Measurements from ENCODE around the gene C5orf46.
"Not testable (repeated sequence)": the region's sequence is repeated elsewhere in the genome, so short reads cannot be mapped to it uniquely, and the experiment has no call there.

Gene C5orf46

DNA sequence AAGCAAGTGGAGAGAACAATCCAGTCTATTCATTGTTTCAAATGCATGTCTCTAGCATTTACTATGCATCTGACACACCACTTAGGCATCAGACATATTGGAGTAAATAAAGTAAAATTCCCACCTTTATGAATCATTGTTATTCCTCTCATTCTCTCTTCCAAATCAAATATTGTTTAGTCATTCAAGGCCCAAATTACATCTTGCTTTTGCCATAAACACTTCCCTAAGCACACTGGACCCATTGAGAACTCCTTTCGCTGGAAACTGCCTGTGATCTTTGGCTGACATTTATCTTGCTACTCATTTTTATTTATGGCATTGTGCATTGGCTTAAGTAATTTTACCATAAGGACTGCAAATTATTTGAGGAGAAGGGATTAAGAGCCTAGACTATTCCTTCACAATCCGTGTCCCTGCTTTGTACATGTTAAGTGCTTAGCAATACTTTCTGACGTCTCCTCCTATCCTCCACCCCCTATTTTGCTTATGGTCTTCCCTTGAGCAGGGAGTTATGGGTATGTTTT, 7.4 kb downstream of the C5orf46 start:
- in situ Hi-C loops (cut with MboI; ENCODE audit: low sequenced_read_pairs), result no loop called here

DNA sequence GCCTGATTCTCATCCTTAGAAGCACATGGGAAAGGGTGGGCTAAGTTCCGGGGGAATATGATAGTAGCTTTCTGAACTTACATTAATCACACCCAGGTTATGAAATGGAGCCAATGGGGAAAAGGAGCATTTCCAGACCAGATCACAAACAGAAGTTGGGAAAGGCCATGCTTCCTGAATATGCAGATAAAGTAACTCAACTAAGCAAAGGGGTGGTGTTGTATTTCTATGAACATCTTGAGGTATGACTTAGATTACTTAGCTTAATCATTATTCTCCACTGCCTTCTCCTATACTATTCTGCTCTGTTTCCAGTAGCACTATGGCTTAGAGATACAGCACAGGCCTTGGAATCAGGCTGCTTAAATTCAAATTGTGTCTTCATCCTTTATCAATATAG, 10.5 kb downstream of the C5orf46 start:
- in situ Hi-C loops (cut with MboI; ENCODE audit: low sequenced_read_pairs), result no loop called here

GRCh38 chr5:147893820-147894219, 12.5 kb downstream of the C5orf46 start:
- in situ Hi-C loops (cut with MboI; ENCODE audit: low sequenced_read_pairs), result no loop called here

DNA sequence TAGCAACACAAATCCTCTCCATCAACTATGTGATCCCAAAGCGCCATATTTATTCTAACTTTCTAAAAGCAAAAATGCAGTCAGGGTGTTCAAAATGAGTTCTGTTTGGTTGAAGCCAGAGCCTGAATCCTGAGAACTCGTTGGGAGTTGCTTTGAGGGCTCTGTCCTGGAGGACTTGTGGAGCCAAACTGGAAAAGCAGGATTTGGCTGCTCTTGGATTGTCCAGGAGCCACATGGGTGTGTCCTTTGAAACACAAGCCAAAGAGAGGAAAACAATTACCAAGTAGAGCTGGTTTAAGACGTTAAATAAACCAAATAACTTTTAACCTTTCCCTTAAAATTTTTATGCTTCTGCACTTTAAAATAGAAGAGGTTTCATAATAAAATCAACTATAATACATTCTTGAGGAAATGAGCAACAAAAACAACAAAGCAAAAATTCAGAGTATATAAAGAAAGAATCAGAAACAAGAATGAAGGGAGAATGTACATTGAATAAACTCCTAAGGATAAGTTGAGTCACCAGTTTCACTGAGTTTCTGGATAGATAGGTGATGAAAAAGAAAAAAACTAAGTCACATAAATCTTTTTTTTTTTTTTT, 13.5 kb downstream of the C5orf46 start:
- in situ Hi-C loops (cut with MboI; ENCODE audit: low sequenced_read_pairs), result no loop called here

DNA sequence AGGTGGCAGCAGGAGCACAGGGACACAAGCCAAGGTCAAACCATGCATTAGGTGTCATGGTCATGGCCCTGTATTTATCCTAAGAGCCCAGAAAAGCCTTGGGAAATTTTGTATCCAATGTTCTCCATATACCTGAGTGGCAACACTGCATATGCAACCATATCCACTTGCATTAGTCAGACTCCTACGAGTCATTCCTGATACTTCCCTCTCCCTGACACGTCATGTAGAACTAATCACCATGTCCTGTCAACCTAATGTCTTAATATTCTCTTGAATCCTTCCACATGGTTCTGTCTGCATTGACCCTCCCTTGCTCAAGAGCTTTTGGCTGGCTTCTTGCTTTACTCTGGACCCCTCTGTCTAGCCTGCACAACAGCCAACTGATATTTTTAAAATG, 18.4 kb downstream of the C5orf46 start:
- in situ Hi-C loops (cut with MboI; ENCODE audit: low sequenced_read_pairs), result loop anchor here (10.0 kb wide), 1 partner anchor 47 kb away; no protein-coding TSS in a partner anchor

DNA sequence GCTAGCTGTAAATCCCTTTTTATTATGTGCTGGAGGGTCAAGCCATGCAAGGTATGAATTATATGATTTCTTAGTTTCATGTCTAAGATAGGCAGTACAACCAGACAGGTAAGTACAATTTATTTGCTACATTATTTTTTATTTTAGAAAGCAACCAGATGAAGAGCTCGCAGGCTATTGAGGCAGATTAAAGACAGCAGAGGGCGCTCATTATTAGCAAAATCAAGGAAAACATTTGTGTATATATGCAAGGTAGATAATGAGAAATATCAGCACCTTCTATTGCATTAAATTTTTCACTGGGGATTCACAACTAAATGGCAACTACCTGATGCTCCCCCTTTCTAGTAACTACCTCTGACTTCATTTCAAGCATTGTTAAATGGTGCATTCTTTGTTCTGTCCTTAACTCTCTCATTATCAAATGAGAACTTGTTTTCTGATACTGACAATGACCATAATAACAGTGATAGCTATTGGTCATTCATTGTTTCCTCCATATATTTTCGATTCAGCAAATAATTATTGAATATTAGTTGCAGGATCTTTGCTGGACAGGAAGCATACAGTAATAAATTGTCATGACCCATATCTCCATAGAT, 19.2 kb downstream of the C5orf46 start:
- in situ Hi-C loops (cut with MboI; ENCODE audit: low sequenced_read_pairs), result loop anchor here (10.0 kb wide), 1 partner anchor 48 kb away; no protein-coding TSS in a partner anchor

DNA sequence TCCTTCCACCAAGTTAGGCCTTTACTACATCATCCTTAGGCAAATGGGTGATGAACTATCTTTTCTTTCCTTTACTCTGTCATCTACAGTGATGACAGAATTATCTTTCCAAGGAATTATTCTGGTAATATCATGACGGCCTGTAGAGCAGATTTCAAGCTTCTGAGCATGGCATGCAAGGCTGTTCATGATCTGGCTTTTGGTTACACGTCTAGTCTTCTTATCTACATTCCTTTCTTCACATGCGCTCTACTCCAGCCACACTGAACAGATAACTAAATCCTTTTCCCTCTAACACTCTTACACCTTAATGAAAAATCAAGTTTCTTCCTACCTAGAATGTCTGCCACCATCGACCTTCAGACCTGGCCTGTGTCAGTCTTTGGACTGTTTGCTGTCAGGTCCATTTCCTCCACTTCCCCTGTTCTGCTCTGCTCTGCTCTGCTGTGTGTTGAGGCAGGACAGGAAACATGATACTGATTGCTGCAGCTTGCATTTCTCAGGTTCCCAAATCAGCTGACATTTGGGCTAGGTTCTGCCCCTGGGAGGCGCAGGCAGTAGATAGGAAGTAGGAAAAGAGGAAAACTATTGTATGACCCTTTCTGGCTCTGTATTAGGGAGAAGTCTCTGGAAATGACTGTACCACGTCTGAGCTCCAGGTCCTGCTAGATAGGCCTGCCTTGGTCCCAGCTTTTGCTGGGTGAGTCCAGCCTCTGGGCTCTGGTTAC, 23.6 kb downstream of the C5orf46 start:
- in situ Hi-C loops (cut with MboI; ENCODE audit: low sequenced_read_pairs), result loop anchor here (10.0 kb wide), 1 partner anchor 52 kb away; no protein-coding TSS in a partner anchor

DNA sequence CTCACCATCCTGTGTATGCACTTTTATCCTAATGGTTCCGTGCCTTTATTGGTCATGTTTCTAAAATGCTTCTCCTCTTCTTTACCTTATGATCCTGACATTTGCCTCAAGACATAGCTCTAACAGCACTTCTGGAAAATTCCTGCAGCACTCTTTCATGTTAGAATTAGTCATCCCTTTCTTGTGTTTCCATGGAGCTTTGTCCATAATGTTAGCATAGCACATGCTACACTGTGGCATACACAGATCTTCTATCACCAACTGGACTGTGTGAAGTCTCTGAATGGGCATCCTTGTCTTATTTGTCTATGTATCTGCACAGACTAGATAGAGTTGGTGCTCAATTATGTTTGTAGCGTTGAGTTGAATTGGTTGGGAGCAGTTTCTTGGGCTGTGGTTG, 25.9 kb downstream of the C5orf46 start:
- in situ Hi-C loops (cut with MboI; ENCODE audit: low sequenced_read_pairs), result loop anchor here (10.0 kb wide), 1 partner anchor 54 kb away; no protein-coding TSS in a partner anchor

- in situ Hi-C loops (cut with MboI; ENCODE audit: low sequenced_read_pairs), result loop anchor here (10.0 kb wide), 1 partner anchor 55 kb away; no protein-coding TSS in a partner anchor
Observed at GRCh38 chr5:147879784-147880183, 26.6 kb downstream of the C5orf46 start.

DNA sequence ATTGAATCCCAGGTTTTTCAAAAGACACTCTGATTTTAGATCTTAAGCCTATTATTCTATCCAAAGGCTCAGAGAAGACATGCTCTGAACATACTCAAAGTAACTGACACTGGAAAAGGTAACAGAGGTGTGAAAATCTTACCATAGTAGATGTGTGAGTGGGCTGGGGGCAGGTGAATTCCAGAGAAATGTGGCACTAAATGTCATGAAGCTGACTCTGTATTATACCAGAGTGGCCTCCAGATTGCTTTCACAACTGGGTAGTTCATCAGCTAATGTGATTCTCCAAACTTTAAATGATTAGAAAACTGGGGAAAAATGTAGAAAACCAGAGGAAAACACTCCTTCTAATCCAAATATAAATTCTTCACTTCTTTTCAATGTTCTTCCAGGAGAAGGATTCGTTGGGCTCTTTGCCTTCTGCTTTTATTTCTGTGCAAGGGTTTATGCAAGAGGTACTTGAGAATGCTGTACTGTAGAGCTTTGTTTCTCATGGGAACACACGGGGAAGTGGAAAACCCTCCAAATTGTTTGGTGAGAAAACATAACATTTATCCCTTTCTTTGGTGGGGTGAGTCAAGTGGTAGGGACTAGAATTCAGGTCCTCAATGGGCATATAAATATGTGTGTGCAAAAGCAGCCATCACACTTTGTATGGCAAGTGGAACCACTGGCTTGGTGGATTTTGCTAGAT, 28.1 kb downstream of the C5orf46 start, which contains the start of gene SCGB3A2:
Gene SCGB3A2 (plus strand): TSS at position 646 of the 694 bp plus-strand sequence. CDS start 93 bp downstream, outside the sequence.
- in situ Hi-C loops (cut with MboI; ENCODE audit: low sequenced_read_pairs), result no loop called here

DNA sequence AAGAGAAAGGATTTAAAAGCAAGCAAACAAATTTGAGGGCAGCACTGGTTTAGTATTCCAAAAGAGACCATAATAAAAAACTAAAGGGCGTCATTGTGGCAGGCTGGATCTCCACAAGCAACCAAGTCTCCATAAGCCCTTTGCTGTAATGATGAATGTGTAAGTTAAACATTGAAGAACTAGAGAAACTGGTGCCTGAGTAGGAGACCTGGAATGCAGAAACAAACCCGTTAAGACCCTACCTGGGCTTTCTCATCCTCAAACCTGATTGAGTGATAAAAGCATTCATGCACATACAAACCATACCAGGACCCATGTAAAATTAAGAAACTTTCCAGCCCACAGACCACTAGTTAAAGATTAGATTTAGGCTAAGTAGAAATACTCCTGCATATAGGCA, 29.7 kb downstream of the C5orf46 start:
- in situ Hi-C loops (cut with MboI; ENCODE audit: low sequenced_read_pairs), result no loop called here

DNA sequence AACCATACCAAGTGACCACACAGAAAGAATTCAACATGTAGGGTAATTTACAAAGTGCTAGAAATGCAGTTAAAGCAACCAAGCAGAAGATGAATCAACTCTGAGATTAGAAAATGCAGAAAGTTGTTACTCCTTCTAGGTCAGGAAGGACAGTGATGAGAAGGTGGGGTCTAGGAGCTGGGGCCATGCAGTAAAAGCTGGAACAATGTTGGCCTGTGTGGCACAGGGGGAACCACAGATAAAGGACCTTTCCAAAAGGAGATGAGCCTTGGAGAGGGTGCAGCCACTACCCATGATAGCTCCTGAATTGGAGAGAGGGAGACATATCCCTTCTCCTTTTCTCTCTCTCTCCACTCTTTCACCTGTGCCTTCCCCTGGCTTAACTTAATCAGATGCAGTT, 30.2 kb downstream of the C5orf46 start:
- in situ Hi-C loops (cut with MboI; ENCODE audit: low sequenced_read_pairs), result no loop called here

GRCh38 chr5:147874910-147875367, 31.4 kb downstream of the C5orf46 start:
- in situ Hi-C loops (cut with MboI; ENCODE audit: low sequenced_read_pairs), result no loop called here

DNA sequence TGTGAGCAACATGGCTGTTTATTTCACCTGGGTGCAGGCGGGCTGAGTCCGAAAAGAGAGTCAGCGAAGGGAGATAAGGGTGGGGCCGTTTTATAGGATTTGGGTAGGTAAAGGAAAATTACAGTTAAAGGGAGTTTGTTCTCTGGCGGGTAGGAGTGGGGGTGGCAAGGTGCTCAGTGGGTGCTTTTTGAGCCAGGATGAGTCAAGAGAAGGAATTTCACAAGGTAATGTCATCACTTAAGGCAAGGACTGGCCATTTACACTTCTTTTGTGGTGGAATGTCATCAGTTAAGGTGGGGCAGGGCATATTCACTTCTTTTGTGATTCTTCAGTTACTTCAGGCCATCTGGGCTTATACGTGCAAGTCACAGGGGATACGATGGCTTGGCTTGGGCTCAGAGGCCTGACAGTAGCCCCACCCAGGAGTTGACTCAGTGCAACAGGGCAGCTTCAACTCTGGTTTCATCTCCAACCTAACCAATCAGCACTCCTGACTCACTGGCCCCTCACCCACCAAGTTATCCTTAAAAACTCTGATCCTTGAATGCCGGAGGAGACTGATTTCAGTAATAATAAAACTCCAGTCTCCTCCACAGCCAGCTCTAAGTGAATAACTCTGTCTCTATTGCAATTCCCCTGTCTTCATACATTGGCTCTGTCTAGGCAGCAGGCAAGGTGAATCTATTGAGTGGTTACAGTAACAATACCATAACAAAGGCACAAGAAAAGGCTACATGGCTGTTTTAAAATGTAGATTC, 32.0 kb downstream of the C5orf46 start:
- in situ Hi-C loops (cut with MboI; ENCODE audit: low sequenced_read_pairs), result not testable (repeated sequence)

DNA sequence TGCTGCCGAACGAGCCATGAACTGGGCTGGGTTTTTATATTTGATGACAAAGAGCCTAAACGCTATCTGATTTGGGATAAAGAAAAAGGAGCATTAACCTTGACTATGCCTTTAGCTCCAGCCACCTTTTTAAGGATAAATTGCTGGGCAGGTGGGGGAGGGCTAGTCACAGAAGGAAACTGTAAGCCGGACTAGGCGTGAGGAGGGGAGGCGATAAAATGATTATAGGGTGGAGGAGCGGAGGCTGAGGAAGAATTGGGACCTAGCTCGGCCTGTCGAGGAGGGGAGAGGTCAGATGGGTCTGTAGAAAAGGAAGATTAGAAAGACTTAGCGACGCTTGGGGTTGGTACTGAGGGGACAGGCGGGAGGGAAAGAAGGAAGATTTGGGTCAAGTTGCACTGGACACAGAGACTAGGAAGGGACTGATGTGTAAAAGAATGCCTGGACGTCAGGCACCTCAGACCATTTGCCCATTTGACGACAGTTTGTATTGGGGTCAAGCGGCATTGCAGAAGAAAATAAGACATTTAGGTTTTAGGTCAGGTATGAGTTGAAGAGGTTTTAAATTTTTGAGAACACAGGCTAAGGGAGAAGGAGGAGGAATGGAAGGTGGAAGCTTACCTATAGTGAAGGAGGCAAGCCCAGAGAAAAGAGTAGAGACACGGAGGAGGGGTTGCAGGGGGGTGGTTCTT, 33.4 kb downstream of the C5orf46 start:
- in situ Hi-C loops (cut with MboI; ENCODE audit: low sequenced_read_pairs), result not testable (repeated sequence)

GRCh38 chr5:147871980-147872549, 34.3 kb downstream of the C5orf46 start:
- in situ Hi-C loops (cut with MboI; ENCODE audit: low sequenced_read_pairs), result not testable (repeated sequence)

- in situ Hi-C loops (cut with MboI; ENCODE audit: low sequenced_read_pairs), result not testable (repeated sequence)
Observed at GRCh38 chr5:147869892-147870291, 36.4 kb downstream of the C5orf46 start.

DNA sequence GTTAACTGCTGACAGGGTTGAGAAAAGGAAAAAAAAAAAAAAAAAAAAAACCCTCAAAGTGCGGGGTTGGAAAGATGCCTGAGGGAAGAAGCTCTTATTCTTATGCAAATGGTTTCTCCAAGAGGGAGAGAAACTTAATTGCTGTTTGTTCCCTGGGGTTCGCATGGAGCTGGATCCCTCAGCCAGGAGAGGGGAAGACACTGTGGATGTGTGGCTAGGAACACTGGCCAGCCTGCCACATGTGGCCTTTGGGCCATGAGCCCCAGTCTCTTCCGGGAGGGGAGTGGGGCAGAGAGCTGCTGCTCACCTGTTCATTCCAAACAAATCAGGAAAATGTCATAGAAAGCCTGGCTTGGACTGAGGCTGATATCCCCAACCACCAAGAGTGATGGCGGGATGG, 37.2 kb downstream of the C5orf46 start:
- in situ Hi-C loops (cut with MboI; ENCODE audit: low sequenced_read_pairs), result no loop called here

All from HL-60/S4 treated with retinoic acid at 250 ng/mL for 4 days and 3 days (cell line).